Liver (tissue), 3 donors: Measurements from ENCODE around the gene ZNF865.

Experiments
- EGR1 ChIP-seq, 2 donors: IDR thresholded peaks; 2 replicates each; pipeline ENCODE4 v1.6.1; 2016 to 2018; ENCODE audit warnings: antibody characterized with exemption in 2 of 2, low read depth in 2 of 2
- HNF4G ChIP-seq: IDR thresholded peaks from 2 replicates; pipeline ENCODE4 v1.6.1; 2016; ENCODE audit warnings: antibody characterized with exemption
- RAD21 ChIP-seq, 2 donors: IDR thresholded peaks; 2 replicates each; pipeline ENCODE4 v1.6.1; 2016; ENCODE audit warnings: antibody characterized with exemption in 2 of 2, mild to moderate bottlenecking in 2 of 2
- SP1 ChIP-seq: IDR thresholded peaks from 2 replicates; pipeline ENCODE4 v1.6.1; 2018; ENCODE audit warnings: antibody characterized with exemption, mild to moderate bottlenecking
- TAF1 ChIP-seq: conservative IDR thresholded peaks from 2 replicates; pipeline ENCODE4 v1.6.1; 2016; ENCODE audit warnings: antibody characterized with exemption, mild to moderate bottlenecking
- YY1 ChIP-seq: IDR thresholded peaks from 2 replicates; pipeline ENCODE4 v1.6.1; 2016; ENCODE audit warnings: antibody characterized with exemption, mild to moderate bottlenecking
- TF ChIP-seq, protein P1 (sequence below): fragments of 150-350 bp; IDR thresholded peaks from 2 replicates; pipeline ENCODE4 v1.5.1; 2017; ENCODE audit warnings: improper control_type of control experiment, low read depth, low read length; ENCODE audit not compliant: missing input control
- TF ChIP-seq, protein P2 (sequence below): IDR thresholded peaks from 2 replicates; pipeline ENCODE4 v1.6.1; 2016; ENCODE audit warnings: antibody characterized with exemption
- TF ChIP-seq, protein P3 (sequence below): IDR thresholded peaks from 2 replicates; pipeline ENCODE4 v1.6.1; 2016; ENCODE audit warnings: antibody characterized with exemption
- donor health status: healthy.
- donor health status: healthy.

DNA sequence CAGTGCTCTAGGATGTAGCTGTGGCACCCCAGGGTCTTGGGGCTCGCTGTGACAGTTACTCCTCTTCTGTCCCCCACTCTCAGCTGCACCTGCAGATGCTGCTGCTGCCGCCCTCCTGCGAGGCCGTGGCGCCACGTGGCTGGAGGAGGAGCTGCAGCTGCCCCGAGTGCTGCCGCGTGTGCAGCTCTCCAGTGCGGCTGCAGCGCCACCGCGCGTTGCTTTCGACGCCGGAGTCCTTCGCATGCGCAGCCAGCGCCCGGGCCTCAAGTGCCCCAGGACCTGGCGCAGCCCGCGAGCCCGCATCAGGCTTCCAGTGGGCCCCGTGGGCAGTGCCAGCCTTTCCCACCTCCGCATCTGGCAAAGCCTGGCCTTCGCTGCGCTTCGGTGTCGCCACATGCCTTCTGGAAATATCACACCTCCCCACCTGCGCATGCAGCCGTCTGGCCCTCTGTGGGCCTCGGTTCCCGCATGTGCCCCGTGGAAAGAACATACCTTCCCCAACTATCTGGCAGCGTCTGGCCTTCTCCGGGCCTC is 34.7 kb downstream of the ZNF865 start:
- TF ChIP-seq RAD21 (IDR thresholded peaks at IDR 0.05) (peak; percentile 12 to 48), EGR1 (IDR thresholded peaks at IDR 0.05; ENCODE audit: low read depth in 2 of 2) (no peak), HNF4G (no peak), YY1 (no peak), TAF1 (no peak), SP1 (no peak)
- TF ChIP-seq, protein P1, sequence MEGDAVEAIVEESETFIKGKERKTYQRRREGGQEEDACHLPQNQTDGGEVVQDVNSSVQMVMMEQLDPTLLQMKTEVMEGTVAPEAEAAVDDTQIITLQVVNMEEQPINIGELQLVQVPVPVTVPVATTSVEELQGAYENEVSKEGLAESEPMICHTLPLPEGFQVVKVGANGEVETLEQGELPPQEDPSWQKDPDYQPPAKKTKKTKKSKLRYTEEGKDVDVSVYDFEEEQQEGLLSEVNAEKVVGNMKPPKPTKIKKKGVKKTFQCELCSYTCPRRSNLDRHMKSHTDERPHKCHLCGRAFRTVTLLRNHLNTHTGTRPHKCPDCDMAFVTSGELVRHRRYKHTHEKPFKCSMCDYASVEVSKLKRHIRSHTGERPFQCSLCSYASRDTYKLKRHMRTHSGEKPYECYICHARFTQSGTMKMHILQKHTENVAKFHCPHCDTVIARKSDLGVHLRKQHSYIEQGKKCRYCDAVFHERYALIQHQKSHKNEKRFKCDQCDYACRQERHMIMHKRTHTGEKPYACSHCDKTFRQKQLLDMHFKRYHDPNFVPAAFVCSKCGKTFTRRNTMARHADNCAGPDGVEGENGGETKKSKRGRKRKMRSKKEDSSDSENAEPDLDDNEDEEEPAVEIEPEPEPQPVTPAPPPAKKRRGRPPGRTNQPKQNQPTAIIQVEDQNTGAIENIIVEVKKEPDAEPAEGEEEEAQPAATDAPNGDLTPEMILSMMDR = peak; percentile 36
- TF ChIP-seq, protein P2, sequence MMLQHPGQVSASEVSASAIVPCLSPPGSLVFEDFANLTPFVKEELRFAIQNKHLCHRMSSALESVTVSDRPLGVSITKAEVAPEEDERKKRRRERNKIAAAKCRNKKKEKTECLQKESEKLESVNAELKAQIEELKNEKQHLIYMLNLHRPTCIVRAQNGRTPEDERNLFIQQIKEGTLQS = no peak
- TF ChIP-seq, protein P3, sequence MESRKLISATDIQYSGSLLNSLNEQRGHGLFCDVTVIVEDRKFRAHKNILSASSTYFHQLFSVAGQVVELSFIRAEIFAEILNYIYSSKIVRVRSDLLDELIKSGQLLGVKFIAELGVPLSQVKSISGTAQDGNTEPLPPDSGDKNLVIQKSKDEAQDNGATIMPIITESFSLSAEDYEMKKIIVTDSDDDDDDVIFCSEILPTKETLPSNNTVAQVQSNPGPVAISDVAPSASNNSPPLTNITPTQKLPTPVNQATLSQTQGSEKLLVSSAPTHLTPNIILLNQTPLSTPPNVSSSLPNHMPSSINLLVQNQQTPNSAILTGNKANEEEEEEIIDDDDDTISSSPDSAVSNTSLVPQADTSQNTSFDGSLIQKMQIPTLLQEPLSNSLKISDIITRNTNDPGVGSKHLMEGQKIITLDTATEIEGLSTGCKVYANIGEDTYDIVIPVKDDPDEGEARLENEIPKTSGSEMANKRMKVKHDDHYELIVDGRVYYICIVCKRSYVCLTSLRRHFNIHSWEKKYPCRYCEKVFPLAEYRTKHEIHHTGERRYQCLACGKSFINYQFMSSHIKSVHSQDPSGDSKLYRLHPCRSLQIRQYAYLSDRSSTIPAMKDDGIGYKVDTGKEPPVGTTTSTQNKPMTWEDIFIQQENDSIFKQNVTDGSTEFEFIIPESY = no peak
